GM18951 (cell line): ENCODE results near the gene TMEM38A.
"Not testable (repeated sequence)": the region's sequence is repeated elsewhere in the genome, so short reads cannot be mapped to it uniquely, and the experiment has no call there.

Source experiments
- POLR2A ChIP-seq: IDR thresholded peaks from 4 replicates; pipeline ENCODE4 v1.6.1; 2011; ENCODE audit warnings: mild to moderate bottlenecking; ENCODE audit not compliant: insufficient read length, insufficient read depth; ENCODE audit errors: extremely low read depth
- in situ Hi-C: fragments of 300-500 bp; cut with MboI; formaldehyde crosslinking; loops from one replicate; pipeline ENCODE4 v1.12.0; 2022; ENCODE audit warnings: low sequenced_read_pairs, mixed read lengths, inconsistent platforms; ENCODE audit not compliant: unreplicated experiment

Gene TMEM38A

GRCh38 chr19:16715611-16716010 lies 54.7 kb downstream of the TMEM38A start:
- in situ Hi-C loops: no loop called here

GRCh38 chr19:16721051-16721450 lies 60.1 kb downstream of the TMEM38A start:
- in situ Hi-C loops: no loop called here
- no peak for TF ChIP-seq POLR2A

More at GRCh38 chr19:16715611-16716010, 54.7 kb downstream of the TMEM38A start:
- TF ChIP-seq POLR2A: no peak

- in situ Hi-C loops: no loop called here
- TF ChIP-seq POLR2A: no peak
These were observed 61.7 kb downstream of the TMEM38A start for GRCh38 chr19:16722591-16722990.

GRCh38 chr19:16726916-16727315 lies 66.0 kb downstream of the TMEM38A start:
- in situ Hi-C loops: no loop called here
- TF ChIP-seq POLR2A: no peak

- in situ Hi-C loops: not testable (repeated sequence)
These were observed 74.8 kb downstream of the TMEM38A start for GRCh38 chr19:16735650-16736266.

GRCh38 chr19:16736709-16737108 lies 75.8 kb downstream of the TMEM38A start:
- no peak for TF ChIP-seq POLR2A

GRCh38 chr19:16737911-16738310 lies 77.0 kb downstream of the TMEM38A start:
- in situ Hi-C loops: no loop called here
- no peak for TF ChIP-seq POLR2A

More at GRCh38 chr19:16736709-16737108, 75.8 kb downstream of the TMEM38A start:
- in situ Hi-C loops: no loop called here

- no peak for TF ChIP-seq POLR2A
- in situ Hi-C loops: no loop called here
These were observed 78.6 kb downstream of the TMEM38A start for GRCh38 chr19:16739546-16739945.
